Naive B cell (primary cell): Measurements from ENCODE around the gene CACNA1C. TPM values are rescaled to one million over a fixed set of nuclear protein-coding genes. Genes with fewer than 3 reads are reported as not detected.
"Not testable (repeated sequence)": the region's sequence is repeated elsewhere in the genome, so short reads cannot be mapped to it uniquely, and the experiment has no call there.

ENCODE experiments used
- ATAC-seq, 2 donors: fragments of 150-1000 bp; cut with Tn5 transposase; 2 replicates each; pipeline ENCODE4 v1.10.0; 2021; ENCODE audit warnings: low read depth in 2 of 2, mild to moderate bottlenecking in 2 of 2, moderate library complexity in 2 of 2
- DNase-seq: peaks from one replicate; pipeline ENCODE4 v3.0.0; 2022
- H3K27ac Mint-ChIP-seq, 6 donors: one replicate each; pipeline ENCODE4 v1.8.0; 2020 to 2022; ENCODE audit warnings: mild to moderate bottlenecking in 6 of 6, mixed read lengths in 6 of 6, moderate library complexity in 5 of 6, inconsistent platforms in 2 of 6
- H3K27me3 Mint-ChIP-seq, 3 donors: one replicate each; pipeline ENCODE4 v1.8.0; 2021 to 2022; ENCODE audit warnings: mixed read lengths in 3 of 3, mild to moderate bottlenecking in 1 of 3
- H3K36me3 Mint-ChIP-seq, 2 donors: one replicate each; pipeline ENCODE4 v1.8.0; 2020 to 2022; ENCODE audit warnings: mixed read lengths in 2 of 2, inconsistent platforms in 1 of 2, mild to moderate bottlenecking in 1 of 2
- H3K4me1 Mint-ChIP-seq, 3 donors: one replicate each; pipeline ENCODE4 v1.8.0; 2020 to 2022; ENCODE audit warnings: mixed read lengths in 3 of 3, inconsistent platforms in 1 of 3, mild to moderate bottlenecking in 1 of 3, moderate library complexity in 1 of 3
- H3K4me3 Mint-ChIP-seq, 8 donors: one replicate each; pipeline ENCODE4 v1.8.0; 2020 to 2022; ENCODE audit warnings: mild to moderate bottlenecking in 8 of 8, mixed read lengths in 8 of 8, moderate library complexity in 8 of 8, inconsistent platforms in 2 of 8
- H3K9me3 Mint-ChIP-seq, 7 donors: one replicate each; pipeline ENCODE4 v1.8.0; 2020 to 2022; ENCODE audit warnings: mixed read lengths in 7 of 7, mild to moderate bottlenecking in 5 of 7, inconsistent platforms in 2 of 7, moderate library complexity in 1 of 7
- polyA plus RNA-seq, 6 donors: library from polyadenylated mRNA; unstranded; fragments of 300-500 nt; fragmentation: Illumina TruSeq; gene quantifications; one replicate each; pipeline ENCODE4 v1.2.3, GENCODE V29; 2021; ENCODE audit warnings: low read depth in 6 of 6

CACNA1C gene
- polyA plus RNA-seq, 6 donors from 2014 or later = 0.03 to 0.09 (median 0.06) TPM; not detected in 1

GRCh38 chr12:2698566-2698965, 645.8 kb downstream of the CACNA1C start:
- Mint-ChIP-seq H3K4me3 (no peak overlapping the region), H3K27me3 (peaks cover 20 to 68% (median 51%) of the 10 kb centered on the region in 3 donors), H3K36me3 (no peaks in the 10 kb centered on the region), H3K9me3 (peaks cover 0 to 8% (median 0%) of the 10 kb centered on the region in 7 donors), H3K27ac (no peak overlapping the region), H3K4me1 (peaks cover 3 to 7% (median 4%) of the 10 kb centered on the region in 3 donors)
- DNase-seq = no peak
- no peak for ATAC-seq

- H3K4me1 Mint-ChIP-seq = no peaks in the 10 kb centered on the region
- ATAC-seq (no peak), DNase-seq (no peak)
- peaks cover 4 to 15% (median 5%) of the 10 kb centered on the region in 3 donors for H3K27me3 Mint-ChIP-seq
- H3K36me3 Mint-ChIP-seq = peaks cover 0 to 3% of the 10 kb centered on the region in 2 donors
- no peak overlapping the region for H3K4me3 Mint-ChIP-seq
- H3K27ac Mint-ChIP-seq = no peak overlapping the region
- H3K9me3 Mint-ChIP-seq = peaks cover 10 to 35% (median 21%) of the 10 kb centered on the region in 7 donors
Measured at GRCh38 chr12:2710701-2711100, 657.9 kb downstream of the CACNA1C start.

GRCh38 chr12:2719392-2719791, 666.6 kb downstream of the CACNA1C start:
- Mint-ChIP-seq H3K4me1 (no peaks in the 10 kb centered on the region), H3K27ac (no peak overlapping the region), H3K4me3 (no peak overlapping the region), H3K27me3 (peaks cover 6 to 11% (median 9%) of the 10 kb centered on the region in 3 donors), H3K36me3 (peaks cover 0 to 5% of the 10 kb centered on the region in 2 donors), H3K9me3 (no peaks in the 10 kb centered on the region)
- ATAC-seq (no peak), DNase-seq (no peak)

GRCh38 chr12:2722806-2723205, 670.0 kb downstream of the CACNA1C start:
- H3K9me3 Mint-ChIP-seq = no peaks in the 10 kb centered on the region
- H3K4me3 Mint-ChIP-seq = no peak overlapping the region
- ATAC-seq (no peak), DNase-seq (no peak)
- no peaks in the 10 kb centered on the region for H3K36me3 Mint-ChIP-seq
- H3K27me3 Mint-ChIP-seq = peaks cover 0 to 10% (median 0%) of the 10 kb centered on the region in 3 donors
- H3K27ac Mint-ChIP-seq = no peak overlapping the region
- H3K4me1 Mint-ChIP-seq = no peaks in the 10 kb centered on the region

- peak overlapping the region in 2 of 6 donors; percentile 8 to 29 for H3K27ac Mint-ChIP-seq
Measured at GRCh38 chr12:2732290-2732689, 679.5 kb downstream of the CACNA1C start.

GRCh38 chr12:2733493-2734355, 680.9 kb downstream of the CACNA1C start:
- no peak overlapping the region for H3K4me3 Mint-ChIP-seq
- H3K36me3 Mint-ChIP-seq = no peaks in the 10 kb centered on the region
- DNase-seq = no peak
- H3K27ac Mint-ChIP-seq = no peak overlapping the region
- H3K4me1 Mint-ChIP-seq = peaks cover 3 to 13% (median 8%) of the 10 kb centered on the region in 3 donors
- H3K27me3 Mint-ChIP-seq = peaks cover 11 to 52% (median 22%) of the 10 kb centered on the region in 3 donors
- H3K9me3 Mint-ChIP-seq = no peaks in the 10 kb centered on the region
- ATAC-seq = no peak

More at GRCh38 chr12:2732290-2732689, 679.5 kb downstream of the CACNA1C start:
- ATAC-seq (no peak), DNase-seq (no peak)
- Mint-ChIP-seq H3K4me3 (no peak overlapping the region), H3K36me3 (no peaks in the 10 kb centered on the region), H3K4me1 (peaks cover 3 to 13% (median 8%) of the 10 kb centered on the region in 3 donors), H3K27me3 (peaks cover 11 to 48% (median 22%) of the 10 kb centered on the region in 3 donors), H3K9me3 (no peaks in the 10 kb centered on the region)

GRCh38 chr12:2735432-2735831, 682.6 kb downstream of the CACNA1C start:
- ATAC-seq = no peak
- H3K4me1 Mint-ChIP-seq = peaks cover 3 to 13% (median 8%) of the 10 kb centered on the region in 3 donors
- H3K27ac Mint-ChIP-seq = no peak overlapping the region
- H3K36me3 Mint-ChIP-seq = no peaks in the 10 kb centered on the region
- no peaks in the 10 kb centered on the region for H3K9me3 Mint-ChIP-seq
- no peak overlapping the region for H3K4me3 Mint-ChIP-seq
- H3K27me3 Mint-ChIP-seq = peaks cover 15 to 52% (median 28%) of the 10 kb centered on the region in 3 donors
- no peak for DNase-seq

GRCh38 chr12:2737656-2738241, 685.0 kb downstream of the CACNA1C start:
- ATAC-seq (no peak), DNase-seq (no peak)
- H3K9me3 Mint-ChIP-seq = no peaks in the 10 kb centered on the region
- peaks cover 2 to 7% (median 4%) of the 10 kb centered on the region in 3 donors for H3K4me1 Mint-ChIP-seq
- peak overlapping the region in 1 of 6 donors; percentile 29 for H3K27ac Mint-ChIP-seq
- H3K4me3 Mint-ChIP-seq = no peak overlapping the region
- H3K36me3 Mint-ChIP-seq = no peaks in the 10 kb centered on the region
- H3K27me3 Mint-ChIP-seq = peaks cover 13 to 42% (median 18%) of the 10 kb centered on the region in 3 donors

GRCh38 chr12:2739069-2739468, 686.3 kb downstream of the CACNA1C start:
- peaks cover 0 to 3% (median 2%) of the 10 kb centered on the region in 3 donors for H3K4me1 Mint-ChIP-seq
- peaks cover 7 to 35% (median 13%) of the 10 kb centered on the region in 3 donors for H3K27me3 Mint-ChIP-seq
- H3K36me3 Mint-ChIP-seq = no peaks in the 10 kb centered on the region
- no peak overlapping the region for H3K4me3 Mint-ChIP-seq
- H3K9me3 Mint-ChIP-seq = no peaks in the 10 kb centered on the region
- H3K27ac Mint-ChIP-seq = no peak overlapping the region
- no peak for ATAC-seq
- DNase-seq = no peak

GRCh38 chr12:2739832-2740641, 687.2 kb downstream of the CACNA1C start:
- Mint-ChIP-seq H3K4me1 (peaks cover 0 to 3% (median 2%) of the 10 kb centered on the region in 3 donors), H3K27ac (no peak overlapping the region), H3K4me3 (no peak overlapping the region), H3K27me3 (peaks cover 7 to 28% (median 18%) of the 10 kb centered on the region in 3 donors), H3K9me3 (no peaks in the 10 kb centered on the region), H3K36me3 (no peaks in the 10 kb centered on the region)
- ATAC-seq (no peak), DNase-seq (no peak)

GRCh38 chr12:2742037-2742436, 689.2 kb downstream of the CACNA1C start:
- H3K27ac Mint-ChIP-seq, H3K4me3 Mint-ChIP-seq, H3K9me3 Mint-ChIP-seq, H3K4me1 Mint-ChIP-seq, DNase-seq, ATAC-seq, H3K36me3 Mint-ChIP-seq: not testable (repeated sequence)
- peaks cover 12 to 24% (median 15%) of the 10 kb centered on the region in 3 donors for H3K27me3 Mint-ChIP-seq

GRCh38 chr12:2743478-2743877, 690.7 kb downstream of the CACNA1C start:
- no peak for DNase-seq
- no peaks in the 10 kb centered on the region for H3K36me3 Mint-ChIP-seq

GRCh38 chr12:2745655-2746054, 692.9 kb downstream of the CACNA1C start:
- Mint-ChIP-seq H3K27me3 (peaks cover 11 to 39% (median 17%) of the 10 kb centered on the region in 3 donors), H3K27ac (peak overlapping the region in 1 of 6 donors; percentile 33), H3K4me3 (no peak overlapping the region), H3K9me3 (peaks cover 0 to 12% (median 5%) of the 10 kb centered on the region in 7 donors), H3K36me3 (no peaks in the 10 kb centered on the region), H3K4me1 (peaks cover 0 to 2% (median 0%) of the 10 kb centered on the region in 3 donors)
- DNase-seq (no peak), ATAC-seq (no peak)

More at GRCh38 chr12:2743478-2743877, 690.7 kb downstream of the CACNA1C start:
- H3K4me3 Mint-ChIP-seq = no peak overlapping the region
- peaks cover 0 to 12% (median 5%) of the 10 kb centered on the region in 7 donors for H3K9me3 Mint-ChIP-seq
- ATAC-seq = no peak
- H3K27me3 Mint-ChIP-seq = peaks cover 9 to 36% (median 20%) of the 10 kb centered on the region in 3 donors
- H3K4me1 Mint-ChIP-seq = peaks cover 0 to 2% (median 0%) of the 10 kb centered on the region in 3 donors
- no peak overlapping the region for H3K27ac Mint-ChIP-seq
